HG03280 (cell line): Measurements from ENCODE around the gene TBC1D7.

Experiments used
- ATAC-seq: cut with Tn5 transposase; IDR thresholded peaks from one replicate; pipeline ENCODE4 v1.9.1; 2021; ENCODE audit warnings: mild to moderate bottlenecking, moderate library complexity; ENCODE audit not compliant: unreplicated experiment

The TBC1D7 gene

GRCh38 chr6:13357551-13358075, 29.3 kb upstream of the TBC1D7 start:
- ATAC-seq = no peak

DNA sequence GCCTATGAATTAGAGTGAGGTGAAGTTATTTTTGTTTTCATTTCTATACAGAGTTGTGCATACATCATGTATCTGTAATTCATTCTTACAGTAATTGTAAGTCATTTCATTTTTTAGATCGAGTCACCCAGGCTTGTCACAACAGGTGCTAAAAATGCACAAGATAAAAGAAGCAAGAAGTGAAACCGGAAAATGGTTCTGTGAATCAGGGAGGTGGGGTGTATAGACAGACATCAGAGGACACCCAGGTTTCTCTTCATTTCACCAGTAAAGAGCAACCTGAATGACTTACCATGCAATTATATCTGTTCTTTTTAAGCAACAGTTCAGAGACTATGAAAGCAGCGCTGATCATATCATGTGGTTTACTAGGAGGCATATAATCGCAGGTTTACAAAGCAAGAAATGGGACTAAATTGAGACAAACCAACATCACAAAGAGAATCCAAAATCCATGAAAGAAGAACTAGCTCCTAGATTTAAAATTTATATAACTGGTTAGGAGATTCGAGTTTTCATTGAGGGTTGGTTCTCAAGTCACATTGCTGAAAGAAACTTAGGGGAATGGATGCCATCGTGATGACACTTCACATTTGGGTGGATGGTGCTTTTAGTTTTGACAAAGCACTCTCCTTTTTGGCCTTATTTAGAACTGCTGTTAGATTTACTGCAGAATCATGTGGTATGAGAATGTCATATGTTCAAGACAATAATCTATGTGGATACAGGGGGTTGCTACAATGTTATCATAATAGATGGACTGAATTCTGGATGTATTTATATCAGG, 27.9 kb upstream of the TBC1D7 start:
- ATAC-seq = peak; percentile 92

GRCh38 chr6:13355043-13355945, 27.0 kb upstream of the TBC1D7 start:
- ATAC-seq = peak; percentile 17

DNA sequence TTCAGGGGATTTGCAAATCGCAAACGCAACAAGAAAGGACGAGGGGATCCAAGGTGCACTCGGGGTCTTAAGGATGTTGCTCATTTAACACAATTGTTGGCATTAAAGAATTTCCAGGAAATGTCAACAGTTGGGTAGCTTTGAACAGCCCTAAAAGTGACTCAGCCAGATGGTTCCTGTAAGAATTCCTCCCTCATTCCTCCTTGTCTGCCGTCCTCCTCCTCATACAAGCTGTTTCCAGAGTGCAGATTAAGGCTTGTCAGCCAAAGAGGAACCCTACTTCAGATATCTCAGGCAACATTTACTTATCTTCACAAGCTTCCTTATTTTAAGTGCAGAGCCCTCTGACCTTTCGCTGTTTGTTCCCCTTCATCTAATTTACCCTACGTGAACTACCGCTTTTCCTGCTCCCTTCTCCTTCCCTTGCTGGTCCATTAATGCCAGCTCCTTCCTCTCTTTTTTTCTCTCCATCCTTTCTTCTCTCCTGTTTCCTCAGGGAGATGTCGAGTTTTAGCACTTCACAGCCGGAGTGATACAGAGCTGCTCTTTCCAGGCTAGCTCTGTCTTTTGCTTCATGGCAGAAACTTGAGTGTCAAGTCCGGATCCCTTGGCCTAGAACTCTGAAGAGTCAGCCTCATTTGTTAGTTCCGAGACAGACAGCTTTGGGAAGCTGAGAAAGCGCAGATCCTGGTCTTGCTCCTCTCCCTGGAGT, 26.1 kb upstream of the TBC1D7 start:
- no peak for ATAC-seq

DNA sequence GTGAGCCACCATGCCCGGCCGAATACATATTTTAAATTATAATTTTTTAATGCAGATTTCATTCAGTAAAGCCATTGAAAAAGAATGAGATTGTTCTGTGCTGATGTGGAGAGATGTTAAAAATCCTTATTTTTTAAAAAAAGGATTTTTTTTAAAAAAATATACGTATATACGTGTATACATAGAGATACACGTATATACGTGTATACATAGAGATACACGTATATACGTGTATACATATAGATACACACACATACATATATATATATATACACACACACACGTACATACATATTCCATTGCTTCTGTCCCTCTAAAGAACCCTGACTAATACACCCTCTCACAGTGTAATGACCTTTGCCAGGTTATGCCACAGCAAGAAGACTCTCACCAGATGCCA, 23.8 kb upstream of the TBC1D7 start:
- ATAC-seq = no peak

DNA sequence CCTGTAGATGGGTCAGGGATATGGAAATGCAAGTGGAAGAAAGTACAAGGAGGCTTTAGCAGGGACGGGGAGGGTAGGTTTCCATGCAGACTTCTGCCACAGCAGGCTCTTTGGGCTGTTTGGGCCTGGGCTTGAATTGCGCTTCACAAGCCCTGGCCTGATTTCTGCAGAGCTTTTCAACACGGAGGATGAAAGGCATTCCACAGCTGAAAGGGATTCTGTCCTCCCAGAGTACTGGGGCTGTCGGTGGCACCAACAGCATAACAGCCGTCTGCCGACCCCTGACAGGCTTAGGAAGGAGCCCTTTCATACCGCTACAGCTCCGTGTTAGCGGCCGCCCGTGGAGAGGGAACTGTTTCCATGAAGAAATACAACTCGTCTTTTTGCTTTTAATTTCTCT, 22.9 kb upstream of the TBC1D7 start:
- no peak for ATAC-seq

- no peak for ATAC-seq
These were observed 21.6 kb upstream of the TBC1D7 start for GRCh38 chr6:13349811-13350506.

DNA sequence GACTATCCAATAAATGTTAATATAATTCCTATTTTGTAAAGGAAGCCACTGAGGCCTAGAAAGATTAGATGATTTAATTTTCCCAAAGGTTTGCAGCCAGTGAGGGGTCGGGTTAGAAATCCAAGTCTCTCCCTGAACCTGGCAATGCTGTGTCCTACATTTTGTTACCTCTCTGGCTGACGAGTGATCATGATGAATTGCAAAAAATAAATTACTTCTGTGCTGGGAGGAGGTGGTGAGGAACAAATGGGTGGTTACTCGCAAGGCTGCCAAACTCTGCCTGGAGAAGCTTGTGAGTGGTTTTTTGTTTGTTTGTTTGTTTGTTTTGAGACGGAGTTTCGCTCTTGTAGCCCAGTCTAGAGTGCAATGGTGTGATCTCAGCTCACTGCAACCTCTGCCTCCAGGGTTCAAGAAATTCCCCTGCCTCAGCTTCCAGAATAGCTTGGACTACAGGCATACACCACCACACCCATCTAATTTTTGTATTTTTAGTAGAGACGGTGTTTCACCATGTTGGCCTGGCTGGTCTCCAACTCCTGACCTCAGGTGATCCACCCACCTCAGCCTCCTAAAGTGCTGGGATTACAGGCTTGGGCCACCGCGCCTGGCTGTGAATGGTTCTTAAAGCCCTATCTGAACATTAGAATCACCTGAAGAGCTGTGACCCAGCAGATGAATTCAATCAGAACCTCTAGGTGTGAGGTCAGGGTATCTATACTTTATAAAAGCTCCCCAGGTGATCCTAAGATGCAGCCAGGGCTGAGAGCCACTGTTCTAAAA, 20.2 kb upstream of the TBC1D7 start:
- no peak for ATAC-seq

DNA sequence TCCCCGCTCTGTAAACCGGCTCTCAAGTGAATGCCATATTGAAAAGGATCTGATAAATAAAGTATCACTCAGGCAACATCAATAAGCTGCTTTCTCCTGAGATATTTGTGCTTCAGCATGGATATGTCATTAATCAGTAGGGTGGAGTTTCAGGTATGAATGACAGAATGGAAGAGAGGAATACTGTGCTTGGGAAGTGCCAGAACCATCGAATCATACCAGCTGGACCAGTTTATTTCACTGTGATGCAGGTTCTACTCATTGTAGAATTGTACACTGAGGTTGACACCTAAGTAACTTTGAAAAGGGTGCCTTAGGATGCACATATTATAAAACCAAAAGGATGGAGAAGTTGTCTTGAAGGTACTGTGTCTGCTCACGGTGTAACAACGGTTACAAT, 17.9 kb upstream of the TBC1D7 start:
- ATAC-seq = no peak

DNA sequence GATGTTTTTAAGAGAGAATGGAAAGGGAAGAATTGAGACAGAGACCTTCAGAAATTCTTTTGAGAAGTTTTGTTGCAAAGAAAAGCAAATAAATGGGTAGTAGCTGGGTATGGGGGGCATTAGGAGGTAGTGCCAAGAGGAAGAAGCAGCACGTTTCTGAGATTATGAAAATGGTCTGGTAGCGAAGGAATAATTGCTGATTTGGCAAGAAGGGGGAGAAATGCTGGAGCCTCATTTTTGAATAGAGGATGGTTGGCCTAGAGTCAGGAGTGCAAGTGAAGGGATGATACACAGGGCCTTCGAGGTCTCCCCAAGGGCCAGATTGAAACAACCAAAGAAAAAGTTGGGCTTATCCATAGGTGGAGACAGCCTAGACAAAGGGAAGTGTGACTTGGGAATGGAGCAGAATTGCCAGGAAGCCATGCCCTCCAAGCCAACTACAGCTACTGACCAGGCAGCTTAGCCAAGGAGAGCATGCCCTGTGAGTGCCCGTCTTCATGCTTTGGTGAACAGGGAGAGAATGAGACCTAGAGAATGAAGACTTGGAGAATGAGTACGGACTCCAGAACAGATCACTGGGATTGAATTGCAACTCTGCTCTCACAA, 14.2 kb upstream of the TBC1D7 start:
- ATAC-seq = no peak

DNA sequence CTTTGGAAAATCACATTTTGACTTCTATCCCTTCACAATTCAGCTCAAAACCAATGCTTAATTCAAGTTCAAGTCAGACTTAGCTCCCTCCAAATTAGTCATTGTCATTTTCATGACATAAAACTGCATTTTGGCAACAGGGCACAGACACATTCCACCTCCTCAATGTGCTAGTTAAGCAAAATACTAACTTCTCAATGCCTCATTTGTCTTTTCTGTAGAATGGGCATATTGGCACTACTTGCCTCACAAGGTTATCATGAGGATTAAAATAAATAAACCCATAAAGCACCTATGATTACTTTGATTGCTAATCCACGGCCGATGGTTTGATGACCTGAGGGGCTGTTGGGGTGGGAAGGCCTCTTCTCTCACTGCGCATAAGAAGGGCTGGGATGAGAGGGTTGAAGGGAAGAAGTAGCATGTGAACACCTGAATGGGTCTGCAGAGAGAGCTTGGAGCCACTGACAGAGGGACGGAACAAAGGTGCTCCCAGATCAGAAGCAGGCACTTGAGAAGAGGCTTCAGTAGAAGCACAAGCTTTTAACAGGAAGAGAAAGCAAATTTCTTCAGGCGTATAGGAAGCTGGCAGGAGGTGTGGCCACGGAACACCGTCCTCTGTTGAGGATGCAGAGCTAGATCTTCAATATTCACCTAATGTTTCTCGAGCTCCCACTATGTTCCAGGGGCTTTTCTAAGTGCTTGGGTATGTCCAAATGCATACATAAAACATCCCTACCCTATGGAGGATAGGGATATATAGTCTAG, 11.7 kb upstream of the TBC1D7 start:
- no peak for ATAC-seq

- no peak for ATAC-seq
These were observed 9.7 kb upstream of the TBC1D7 start for GRCh38 chr6:13338038-13338437.

- ATAC-seq = no peak
These were observed 8.2 kb upstream of the TBC1D7 start for GRCh38 chr6:13336553-13336952.

- no peak for ATAC-seq
These were observed 6.6 kb upstream of the TBC1D7 start for GRCh38 chr6:13334953-13335352.

DNA sequence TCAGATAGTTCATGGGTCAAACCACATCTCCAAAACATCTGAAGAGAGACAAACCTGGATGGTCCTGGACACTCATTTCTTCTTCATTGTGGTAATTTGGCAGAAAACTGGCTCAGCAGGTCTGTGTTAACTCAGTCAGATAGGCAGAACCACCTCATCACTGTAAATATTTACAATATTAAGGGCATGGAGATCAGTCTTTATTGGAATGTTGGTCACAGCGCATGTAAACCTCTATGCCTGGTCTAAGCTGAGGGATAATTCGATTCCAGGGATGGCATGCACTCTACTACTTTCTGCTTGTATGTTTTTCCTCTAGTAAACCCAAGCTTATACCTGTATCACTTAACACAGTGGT, 4.0 kb upstream of the TBC1D7 start:
- no peak for ATAC-seq

GRCh38 chr6:13331516-13332348, 3.4 kb upstream of the TBC1D7 start:
- no peak for ATAC-seq

DNA sequence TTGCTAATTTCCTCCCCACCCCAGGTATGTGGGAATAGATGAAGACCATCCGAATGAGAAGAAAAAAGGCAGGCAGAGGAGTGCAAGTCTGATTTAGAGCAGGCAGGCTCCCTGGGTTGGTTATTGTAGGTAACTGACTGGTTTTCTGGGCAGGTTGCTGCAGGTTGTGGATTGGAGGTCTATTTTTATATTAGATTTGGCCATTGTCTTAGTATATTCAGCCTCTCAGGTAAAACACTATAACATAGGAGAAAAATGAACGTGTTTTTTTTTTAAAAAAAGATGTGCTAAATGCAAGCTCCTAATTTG, 492 bp upstream of the TBC1D7 start:
- ATAC-seq = no peak

- no peak for ATAC-seq
These were observed 654 bp downstream of the TBC1D7 start for GRCh38 chr6:13327691-13328075.
